BE2C (cell line): ENCODE measurements around the gene ACTC1.
A peak's percentile ranks its signal among the peaks of the same experiment; 100 is the strongest.
"Not testable (repeated sequence)": the region's sequence is repeated elsewhere in the genome, so short reads cannot be mapped to it uniquely, and the experiment has no call there.

Experiments
- DNase-seq: peaks from one replicate; pipeline ENCODE4 v3.0.0-alpha.2; 2020
- H3K27me3 ChIP-seq: fragments of 250-450 bp; sonication (Bioruptor Pico); 2 replicates; pipeline ENCODE4 v1.5.1; 2020; ENCODE audit warnings: mild to moderate bottlenecking
- H3K36me3 ChIP-seq: fragments of 250-450 bp; sonication (Bioruptor Pico); 2 replicates; pipeline ENCODE4 v1.5.1; 2020; ENCODE audit warnings: mild to moderate bottlenecking
- H3K4me1 ChIP-seq: fragments of 250-450 bp; sonication (Bioruptor Pico); 2 replicates; pipeline ENCODE4 v1.5.1; 2020
- H3K4me3 ChIP-seq: 2 replicates; pipeline ENCODE4 v1.5.1; 2011; ENCODE audit warnings: low read depth, low read length
- H3K9me3 ChIP-seq: fragments of 250-450 bp; sonication (Bioruptor Pico); 2 replicates; pipeline ENCODE4 v1.5.1; 2020
- CTCF ChIP-seq: IDR thresholded peaks from 2 replicates; pipeline ENCODE4 v1.5.1; 2012; ENCODE audit warnings: mild to moderate bottlenecking, low read depth, low read length

ACTC1 gene

GRCh38 chr15:34821831-34822230, 26.5 kb upstream of the ACTC1 start:
- no peaks in the 10 kb centered on the region for H3K27me3 ChIP-seq
- no peaks in the 10 kb centered on the region for H3K9me3 ChIP-seq
- H3K36me3 ChIP-seq: no peaks in the 10 kb centered on the region
- peak; percentile 11; the same call in 1 of the 2 replicates for TF ChIP-seq CTCF
- peaks cover 11% of the 10 kb centered on the region for H3K4me1 ChIP-seq
- no peak for DNase-seq
- no peak overlapping the region for H3K4me3 ChIP-seq

GRCh38 chr15:34820110-34820509, 24.8 kb upstream of the ACTC1 start:
- H3K4me1 ChIP-seq: peaks cover 11% of the 10 kb centered on the region
- no peak overlapping the region for H3K4me3 ChIP-seq
- no peaks in the 10 kb centered on the region for H3K27me3 ChIP-seq
- no peak for DNase-seq
- H3K9me3 ChIP-seq: no peaks in the 10 kb centered on the region
- H3K36me3 ChIP-seq: no peaks in the 10 kb centered on the region
- no peak for TF ChIP-seq CTCF

GRCh38 chr15:34818526-34818925, 23.2 kb upstream of the ACTC1 start:
- H3K4me3 ChIP-seq: no peak overlapping the region
- peaks cover 19% of the 10 kb centered on the region for H3K4me1 ChIP-seq
- TF ChIP-seq CTCF: no peak
- H3K9me3 ChIP-seq: no peaks in the 10 kb centered on the region
- no peaks in the 10 kb centered on the region for H3K27me3 ChIP-seq
- DNase-seq: no peak
- H3K36me3 ChIP-seq: no peaks in the 10 kb centered on the region

- no peak overlapping the region for H3K4me3 ChIP-seq
- H3K9me3 ChIP-seq: no peaks in the 10 kb centered on the region
- H3K4me1 ChIP-seq: peaks cover 36% of the 10 kb centered on the region
- no peak for TF ChIP-seq CTCF
- no peaks in the 10 kb centered on the region for H3K27me3 ChIP-seq
- no peak for DNase-seq
- H3K36me3 ChIP-seq: no peaks in the 10 kb centered on the region
Observed at GRCh38 chr15:34815836-34816235, 20.5 kb upstream of the ACTC1 start.

- H3K4me3 ChIP-seq: peak overlapping the region; percentile 38
- DNase-seq: no peak
- H3K4me1 ChIP-seq: peaks cover 30% of the 10 kb centered on the region
- H3K36me3 ChIP-seq: no peaks in the 10 kb centered on the region
- H3K9me3 ChIP-seq: no peaks in the 10 kb centered on the region
- TF ChIP-seq CTCF: no peak
- H3K27me3 ChIP-seq: no peaks in the 10 kb centered on the region
Observed at GRCh38 chr15:34813446-34814190, 18.3 kb upstream of the ACTC1 start.

- not testable (repeated sequence) for H3K9me3 ChIP-seq, H3K36me3 ChIP-seq, H3K27me3 ChIP-seq
- peak overlapping the region; percentile 38 for H3K4me3 ChIP-seq
- peak; percentile 68 for DNase-seq
- H3K4me1 ChIP-seq: peaks cover 32% of the 10 kb centered on the region
Observed at GRCh38 chr15:34812868-34813365, 17.6 kb upstream of the ACTC1 start.
